CD4-positive, CD25-positive, alpha-beta regulatory T cell (primary cell): ENCODE results near the gene PSMD1. TPM values are rescaled to one million over a fixed set of nuclear protein-coding genes. Genes with fewer than 3 reads are reported as not detected.

Source experiments
- ATAC-seq, 2 donors: fragments of 150-1000 bp; cut with Tn5 transposase; one replicate each; pipeline ENCODE4 v1.10.0; 2021; ENCODE audit warnings: low read depth in 2 of 2, moderate number of reproducible peaks in 2 of 2, moderate library complexity in 1 of 2
- DNase-seq, 3 donors: peaks; one replicate each; pipeline versions ENCODE4 v3.0.0 to v3.0.0-alpha.2; 2012 to 2022; ENCODE audit warnings: mixed read lengths in 1 of 3
- H3K27ac ChIP-seq: one replicate; pipeline ENCODE4 v1.7.0; 2013; ENCODE audit warnings: mild to moderate bottlenecking, low read length; ENCODE audit not compliant: insufficient read depth, poor library complexity, severe bottlenecking
- H3K27me3 ChIP-seq: one replicate; pipeline ENCODE4 v1.7.0; 2013; ENCODE audit warnings: low read length; ENCODE audit not compliant: control insufficient read depth, insufficient read depth
- H3K36me3 ChIP-seq: one replicate; pipeline ENCODE4 v1.7.0; 2013; ENCODE audit warnings: mild to moderate bottlenecking, low read length, moderate library complexity; ENCODE audit not compliant: control insufficient read depth, insufficient read depth
- H3K4me1 ChIP-seq: 2 replicates; pipeline ENCODE4 v1.7.0; 2013; ENCODE audit warnings: mild to moderate bottlenecking, low read length; ENCODE audit not compliant: insufficient read depth, control insufficient read depth, poor library complexity, severe bottlenecking
- H3K4me3 ChIP-seq: one replicate; pipeline ENCODE4 v1.7.0; 2013; ENCODE audit warnings: low read depth, mild to moderate bottlenecking, low read length, moderate library complexity
- H3K9me3 ChIP-seq, 2 experiments: 1 replicate in 1 of 2; 2 replicates in 1 of 2; pipeline ENCODE4 v1.7.0; 2013; ENCODE audit warnings: low read length in 2 of 2, mild to moderate bottlenecking in 1 of 2, moderate library complexity in 1 of 2; ENCODE audit not compliant: control insufficient read depth in 2 of 2
- H3K27ac Mint-ChIP-seq, 3 donors: one replicate each; pipeline ENCODE4 v1.8.0; 2020 to 2022; ENCODE audit warnings: mild to moderate bottlenecking in 3 of 3, mixed read lengths in 3 of 3, moderate library complexity in 2 of 3
- H3K27me3 Mint-ChIP-seq: one replicate; pipeline ENCODE4 v1.8.0; 2022; ENCODE audit warnings: mild to moderate bottlenecking, mixed read lengths
- H3K36me3 Mint-ChIP-seq: one replicate; pipeline ENCODE4 v1.8.0; 2020; ENCODE audit warnings: mixed read lengths
- H3K4me1 Mint-ChIP-seq, 4 donors: one replicate each; pipeline ENCODE4 v1.8.0; 2020 to 2022; ENCODE audit warnings: mixed read lengths in 4 of 4, mild to moderate bottlenecking in 1 of 4
- H3K4me3 Mint-ChIP-seq, 4 donors: one replicate each; pipeline ENCODE4 v1.8.0; 2020 to 2022; ENCODE audit warnings: mild to moderate bottlenecking in 4 of 4, mixed read lengths in 4 of 4, moderate library complexity in 3 of 4
- H3K9me3 Mint-ChIP-seq, 7 donors: one replicate each; pipeline ENCODE4 v1.8.0; 2020 to 2022; ENCODE audit warnings: mixed read lengths in 7 of 7, mild to moderate bottlenecking in 3 of 7, moderate library complexity in 2 of 7
- polyA plus RNA-seq, 4 donors: library from polyadenylated mRNA; unstranded; fragments of 300-500 nt; fragmentation: Illumina TruSeq; gene quantifications; one replicate each; pipeline ENCODE4 v1.2.3, GENCODE V29; 2021
- total RNA-seq: library from RNA; stranded (reverse); gene quantifications from one replicate; pipeline ENCODE4 v1.2.3, GENCODE V29; 2022

Gene PSMD1
- total and polyA plus RNA-seq, 5 donors from 2014 or later, result 45.0 to 70.7 (median 61.5) TPM

GRCh38 chr2:231046916-231047273 lies 9.8 kb upstream of the PSMD1 start:
- Histone ChIP-seq H3K36me3 (no peaks in the 10 kb centered on the region), H3K27ac (no peak overlapping the region), H3K9me3 (no peaks in the 10 kb centered on the region), H3K4me3 (no peak overlapping the region), H3K27me3 (peaks cover under 1% of the 10 kb centered on the region), H3K4me1 (no peaks in the 10 kb centered on the region)
- Mint-ChIP-seq H3K4me3 (no peak overlapping the region), H3K36me3 (no peaks in the 10 kb centered on the region), H3K4me1 (no peaks in the 10 kb centered on the region), H3K27ac (no peak overlapping the region), H3K9me3 (peaks cover 0 to 2% (median 0%) of the 10 kb centered on the region in 7 donors), H3K27me3 (peaks cover 43% of the 10 kb centered on the region)
- DNase-seq, result no peak
- ATAC-seq, result no peak

- ATAC-seq (no peak), DNase-seq (no peak)
- Mint-ChIP-seq H3K36me3 (no peaks in the 10 kb centered on the region), H3K4me1 (peaks cover 0 to 5% (median 2%) of the 10 kb centered on the region in 4 donors), H3K4me3 (no peak overlapping the region), H3K9me3 (peaks cover 0 to 2% (median 0%) of the 10 kb centered on the region in 7 donors), H3K27me3 (peaks cover 41% of the 10 kb centered on the region), H3K27ac (no peak overlapping the region)
- peaks cover 3% of the 10 kb centered on the region for H3K4me1 ChIP-seq
- H3K9me3 ChIP-seq, result no peaks in the 10 kb centered on the region
- no peaks in the 10 kb centered on the region for H3K36me3 ChIP-seq
- no peak overlapping the region for H3K27ac ChIP-seq
- H3K27me3 ChIP-seq, result no peaks in the 10 kb centered on the region
- H3K4me3 ChIP-seq, result no peak overlapping the region
Observed at GRCh38 chr2:231047274-231047922, 9.3 kb upstream of the PSMD1 start.

- peak overlapping the region in 1 of 4 donors; percentile 1 for H3K4me3 Mint-ChIP-seq
Observed at GRCh38 chr2:231047923-231048915, 8.4 kb upstream of the PSMD1 start.

GRCh38 chr2:231049286-231050017 lies 7.2 kb upstream of the PSMD1 start:
- Mint-ChIP-seq H3K4me3 (peak overlapping the region in 1 of 4 donors; percentile 40), H3K4me1 (peaks cover 0 to 21% (median 15%) of the 10 kb centered on the region in 4 donors), H3K36me3 (no peaks in the 10 kb centered on the region), H3K27ac (no peak overlapping the region), H3K27me3 (peaks cover 46% of the 10 kb centered on the region), H3K9me3 (peaks cover 0 to 2% (median 0%) of the 10 kb centered on the region in 7 donors)
- H3K27ac ChIP-seq, result no peak overlapping the region
- no peaks in the 10 kb centered on the region for H3K36me3 ChIP-seq
- no peak overlapping the region for H3K4me3 ChIP-seq
- H3K4me1 ChIP-seq, result peaks cover 13% of the 10 kb centered on the region
- H3K9me3 ChIP-seq, result no peaks in the 10 kb centered on the region
- no peak for ATAC-seq
- peaks cover under 1% of the 10 kb centered on the region for H3K27me3 ChIP-seq
- DNase-seq, result no peak

More at GRCh38 chr2:231047923-231048915, 8.4 kb upstream of the PSMD1 start:
- no peaks in the 10 kb centered on the region for H3K36me3 Mint-ChIP-seq
- ATAC-seq (no peak), DNase-seq (no peak)
- H3K4me1 Mint-ChIP-seq, result peaks cover 0 to 13% (median 9%) of the 10 kb centered on the region in 4 donors
- Histone ChIP-seq H3K4me3 (no peak overlapping the region), H3K27ac (no peak overlapping the region), H3K36me3 (no peaks in the 10 kb centered on the region), H3K27me3 (no peaks in the 10 kb centered on the region), H3K4me1 (peaks cover 12% of the 10 kb centered on the region), H3K9me3 (no peaks in the 10 kb centered on the region)
- H3K27me3 Mint-ChIP-seq, result peaks cover 42% of the 10 kb centered on the region
- no peak overlapping the region for H3K27ac Mint-ChIP-seq
- H3K9me3 Mint-ChIP-seq, result peaks cover 0 to 2% (median 0%) of the 10 kb centered on the region in 7 donors

GRCh38 chr2:231050018-231050901 lies 6.4 kb upstream of the PSMD1 start:
- Mint-ChIP-seq H3K27ac (no peak overlapping the region), H3K27me3 (peaks cover 47% of the 10 kb centered on the region), H3K4me1 (peaks cover 0 to 21% (median 15%) of the 10 kb centered on the region in 4 donors), H3K9me3 (peaks cover 0 to 2% (median 0%) of the 10 kb centered on the region in 7 donors), H3K4me3 (peak overlapping the region in 1 of 4 donors; percentile 47), H3K36me3 (no peaks in the 10 kb centered on the region)
- no peak for ATAC-seq
- DNase-seq, result no peak
- no peak overlapping the region for H3K4me3 ChIP-seq
- no peaks in the 10 kb centered on the region for H3K9me3 ChIP-seq
- no peaks in the 10 kb centered on the region for H3K36me3 ChIP-seq
- H3K27ac ChIP-seq, result no peak overlapping the region
- peaks cover 1% of the 10 kb centered on the region for H3K27me3 ChIP-seq
- peaks cover 13% of the 10 kb centered on the region for H3K4me1 ChIP-seq

- Mint-ChIP-seq H3K4me3 (peak overlapping the region in 1 of 4 donors; percentile 75), H3K4me1 (peaks cover 0 to 24% (median 17%) of the 10 kb centered on the region in 4 donors), H3K36me3 (no peaks in the 10 kb centered on the region), H3K27ac (no peak overlapping the region), H3K9me3 (peaks cover 0 to 2% (median 0%) of the 10 kb centered on the region in 7 donors), H3K27me3 (peaks cover 48% of the 10 kb centered on the region)
- Histone ChIP-seq H3K27ac (no peak overlapping the region), H3K4me3 (no peak overlapping the region), H3K27me3 (peaks cover 1% of the 10 kb centered on the region), H3K4me1 (peaks cover 13% of the 10 kb centered on the region), H3K36me3 (no peaks in the 10 kb centered on the region), H3K9me3 (no peaks in the 10 kb centered on the region)
- DNase-seq, result no peak
- no peak for ATAC-seq
Observed at GRCh38 chr2:231051116-231051515, 5.6 kb upstream of the PSMD1 start.
